ENCODE measurements around the gene PARD3B. TPM values are rescaled to one million over a fixed set of nuclear protein-coding genes. Genes with fewer than 3 reads are reported as not detected.

Gene PARD3B
- total and polyA plus RNA-seq, 10 of the 15 experiments (the other 5 are each of a cell fraction or from before 2014, with no cell fraction given), result 0.01 to 0.54 (median 0.07) TPM; not detected in 7

GRCh38 chr2:204947405-204947804, 402.1 kb downstream of the PARD3B start (continued):
- TF ChIP-seq ZNF24 (IDR thresholded peaks at IDR 0.05) (no peak), ZNF687 (IDR thresholded peaks at IDR 0.05) (no peak), ZNF622 (IDR thresholded peaks at IDR 0.05) (no peak), HSF1 (IDR thresholded peaks at IDR 0.05; ENCODE audit: low read depth, low read length) (no peak), STAT1 (conservative IDR thresholded peaks at IDR 0.05) (no peak), SP1 (IDR thresholded peaks at IDR 0.05; ENCODE audit: low read depth, low read length) (no peak)
- TF ChIP-seq, protein P1, sequence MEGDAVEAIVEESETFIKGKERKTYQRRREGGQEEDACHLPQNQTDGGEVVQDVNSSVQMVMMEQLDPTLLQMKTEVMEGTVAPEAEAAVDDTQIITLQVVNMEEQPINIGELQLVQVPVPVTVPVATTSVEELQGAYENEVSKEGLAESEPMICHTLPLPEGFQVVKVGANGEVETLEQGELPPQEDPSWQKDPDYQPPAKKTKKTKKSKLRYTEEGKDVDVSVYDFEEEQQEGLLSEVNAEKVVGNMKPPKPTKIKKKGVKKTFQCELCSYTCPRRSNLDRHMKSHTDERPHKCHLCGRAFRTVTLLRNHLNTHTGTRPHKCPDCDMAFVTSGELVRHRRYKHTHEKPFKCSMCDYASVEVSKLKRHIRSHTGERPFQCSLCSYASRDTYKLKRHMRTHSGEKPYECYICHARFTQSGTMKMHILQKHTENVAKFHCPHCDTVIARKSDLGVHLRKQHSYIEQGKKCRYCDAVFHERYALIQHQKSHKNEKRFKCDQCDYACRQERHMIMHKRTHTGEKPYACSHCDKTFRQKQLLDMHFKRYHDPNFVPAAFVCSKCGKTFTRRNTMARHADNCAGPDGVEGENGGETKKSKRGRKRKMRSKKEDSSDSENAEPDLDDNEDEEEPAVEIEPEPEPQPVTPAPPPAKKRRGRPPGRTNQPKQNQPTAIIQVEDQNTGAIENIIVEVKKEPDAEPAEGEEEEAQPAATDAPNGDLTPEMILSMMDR (IDR thresholded peaks at IDR 0.05 in 2 of 3, conservative IDR thresholded peaks at IDR 0.05 in 1 of 3; ENCODE audit: control insufficient read depth in 2 of 3, extremely low read depth in 1 of 3, insufficient read depth in 1 of 3, low read depth in 3 of 3, low read length in 3 of 3), result no peak
- TF ChIP-seq, protein P2, sequence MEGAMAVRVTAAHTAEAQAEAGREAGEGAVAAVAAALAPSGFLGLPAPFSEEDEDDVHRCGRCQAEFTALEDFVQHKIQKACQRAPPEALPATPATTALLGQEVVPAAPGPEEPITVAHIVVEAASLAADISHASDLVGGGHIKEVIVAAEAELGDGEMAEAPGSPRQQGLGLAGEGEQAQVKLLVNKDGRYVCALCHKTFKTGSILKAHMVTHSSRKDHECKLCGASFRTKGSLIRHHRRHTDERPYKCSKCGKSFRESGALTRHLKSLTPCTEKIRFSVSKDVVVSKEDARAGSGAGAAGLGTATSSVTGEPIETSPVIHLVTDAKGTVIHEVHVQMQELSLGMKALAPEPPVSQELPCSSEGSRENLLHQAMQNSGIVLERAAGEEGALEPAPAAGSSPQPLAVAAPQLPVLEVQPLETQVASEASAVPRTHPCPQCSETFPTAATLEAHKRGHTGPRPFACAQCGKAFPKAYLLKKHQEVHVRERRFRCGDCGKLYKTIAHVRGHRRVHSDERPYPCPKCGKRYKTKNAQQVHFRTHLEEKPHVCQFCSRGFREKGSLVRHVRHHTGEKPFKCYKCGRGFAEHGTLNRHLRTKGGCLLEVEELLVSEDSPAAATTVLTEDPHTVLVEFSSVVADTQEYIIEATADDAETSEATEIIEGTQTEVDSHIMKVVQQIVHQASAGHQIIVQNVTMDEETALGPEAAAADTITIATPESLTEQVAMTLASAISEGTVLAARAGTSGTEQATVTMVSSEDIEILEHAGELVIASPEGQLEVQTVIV (IDR thresholded peaks at IDR 0.05; ENCODE audit: borderline replicate concordance, partially characterized antibody), result no peak
- TF ChIP-seq, protein P3, sequence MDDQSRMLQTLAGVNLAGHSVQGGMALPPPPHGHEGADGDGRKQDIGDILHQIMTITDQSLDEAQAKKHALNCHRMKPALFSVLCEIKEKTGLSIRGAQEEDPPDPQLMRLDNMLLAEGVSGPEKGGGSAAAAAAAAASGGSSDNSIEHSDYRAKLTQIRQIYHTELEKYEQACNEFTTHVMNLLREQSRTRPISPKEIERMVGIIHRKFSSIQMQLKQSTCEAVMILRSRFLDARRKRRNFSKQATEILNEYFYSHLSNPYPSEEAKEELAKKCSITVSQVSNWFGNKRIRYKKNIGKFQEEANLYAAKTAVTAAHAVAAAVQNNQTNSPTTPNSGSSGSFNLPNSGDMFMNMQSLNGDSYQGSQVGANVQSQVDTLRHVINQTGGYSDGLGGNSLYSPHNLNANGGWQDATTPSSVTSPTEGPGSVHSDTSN (IDR thresholded peaks at IDR 0.05; ENCODE audit: insufficient replicate concordance, low read depth, low read length), result no peak
